ENCODE measurements around the gene DTNA.
"Not testable (repeated sequence)": the region's sequence is repeated elsewhere in the genome, so short reads cannot be mapped to it uniquely, and the experiment has no call there.

DTNA gene

DNA sequence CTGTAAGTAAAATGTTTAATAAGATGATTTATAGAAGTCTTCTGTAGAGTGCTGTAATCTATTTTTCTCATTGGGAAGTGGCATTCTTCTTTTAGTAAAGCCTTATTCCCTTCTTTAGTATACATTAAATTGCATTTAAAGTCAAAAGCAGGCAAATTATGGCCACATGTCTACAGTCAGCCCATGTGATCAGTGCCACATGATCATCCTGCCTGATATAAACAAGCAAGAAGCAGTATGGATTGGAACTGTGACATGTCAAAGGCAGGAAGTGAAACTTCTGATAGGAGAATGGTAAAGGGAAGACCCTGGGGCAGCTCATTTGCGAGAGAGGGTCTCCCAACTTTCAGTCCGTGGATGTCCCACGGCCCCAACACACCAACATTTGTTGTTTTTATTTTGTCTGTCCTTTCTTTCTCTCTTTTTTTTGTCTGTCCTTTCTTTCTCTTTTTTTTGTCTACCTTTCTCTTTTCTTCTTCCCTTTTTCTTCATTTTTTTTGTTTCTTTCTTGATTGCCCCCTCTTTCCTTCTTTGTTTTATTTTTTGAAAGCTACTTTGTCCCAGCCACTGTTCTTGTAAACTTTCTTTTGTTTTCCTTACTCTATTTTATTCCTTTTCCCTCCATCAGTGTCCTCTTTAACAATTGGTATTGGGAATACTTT lies 154.9 kb downstream of the DTNA start:
- no peak for DNase-seq

DNA sequence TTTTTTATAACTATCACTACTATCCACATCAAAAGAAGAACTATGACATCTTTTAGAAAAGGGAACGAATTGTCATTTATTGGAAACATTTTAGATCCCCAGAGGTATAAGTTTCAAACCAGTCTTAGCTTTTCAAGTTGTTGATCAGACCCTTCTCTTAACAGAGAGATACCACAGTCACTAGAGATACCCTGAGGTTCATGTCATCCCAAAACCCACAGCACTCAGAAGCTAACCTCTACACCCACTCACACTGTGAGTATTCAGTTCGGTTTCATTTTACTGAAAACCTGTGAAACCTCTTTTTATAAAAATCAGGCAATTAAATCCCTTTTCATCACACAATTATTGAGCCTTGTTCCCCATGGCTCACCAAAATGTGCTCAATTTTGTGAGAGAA lies 156.2 kb downstream of the DTNA start:
- no peak for DNase-seq

DNA sequence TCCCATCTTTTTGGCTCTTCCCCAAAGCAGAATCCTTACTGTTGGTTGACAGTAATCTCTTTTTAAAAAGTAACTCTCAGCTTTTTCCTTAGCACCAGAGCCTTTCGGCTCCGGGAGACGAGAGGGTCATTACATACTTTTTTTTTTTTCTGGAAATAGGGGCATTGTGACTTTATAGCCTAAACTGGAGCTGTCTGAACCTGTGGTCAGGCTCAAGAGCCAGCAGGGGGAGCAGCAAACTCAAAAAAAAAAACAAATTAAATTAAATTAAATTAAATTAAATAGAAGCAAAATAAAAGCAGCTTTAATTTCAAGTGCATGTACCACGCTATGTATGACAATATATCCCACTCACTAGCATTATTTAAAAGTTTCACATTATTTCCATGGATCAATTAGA lies 156.6 kb downstream of the DTNA start:
- DNase-seq, result no peak

DNA sequence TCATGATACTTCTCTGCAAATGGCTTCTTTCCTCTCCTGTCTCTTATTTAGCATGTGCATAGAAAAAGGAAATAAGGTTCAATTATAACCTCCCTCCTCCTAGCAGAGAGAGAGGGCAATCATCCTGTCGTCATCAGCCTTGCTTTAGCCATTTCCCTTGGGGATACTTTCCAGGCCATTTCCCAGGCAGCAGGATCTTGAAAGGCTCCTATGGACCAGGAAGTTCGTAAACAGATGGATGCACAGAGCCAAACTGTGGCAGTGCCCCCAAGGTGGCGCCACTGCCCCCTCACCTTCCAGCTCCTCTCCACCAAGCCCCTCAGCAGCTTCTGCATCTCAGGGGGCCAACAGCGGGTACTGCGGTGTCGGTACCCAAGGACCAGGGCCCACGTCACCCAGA lies 157.4 kb downstream of the DTNA start:
- DNase-seq, result peak; percentile 86

DNA sequence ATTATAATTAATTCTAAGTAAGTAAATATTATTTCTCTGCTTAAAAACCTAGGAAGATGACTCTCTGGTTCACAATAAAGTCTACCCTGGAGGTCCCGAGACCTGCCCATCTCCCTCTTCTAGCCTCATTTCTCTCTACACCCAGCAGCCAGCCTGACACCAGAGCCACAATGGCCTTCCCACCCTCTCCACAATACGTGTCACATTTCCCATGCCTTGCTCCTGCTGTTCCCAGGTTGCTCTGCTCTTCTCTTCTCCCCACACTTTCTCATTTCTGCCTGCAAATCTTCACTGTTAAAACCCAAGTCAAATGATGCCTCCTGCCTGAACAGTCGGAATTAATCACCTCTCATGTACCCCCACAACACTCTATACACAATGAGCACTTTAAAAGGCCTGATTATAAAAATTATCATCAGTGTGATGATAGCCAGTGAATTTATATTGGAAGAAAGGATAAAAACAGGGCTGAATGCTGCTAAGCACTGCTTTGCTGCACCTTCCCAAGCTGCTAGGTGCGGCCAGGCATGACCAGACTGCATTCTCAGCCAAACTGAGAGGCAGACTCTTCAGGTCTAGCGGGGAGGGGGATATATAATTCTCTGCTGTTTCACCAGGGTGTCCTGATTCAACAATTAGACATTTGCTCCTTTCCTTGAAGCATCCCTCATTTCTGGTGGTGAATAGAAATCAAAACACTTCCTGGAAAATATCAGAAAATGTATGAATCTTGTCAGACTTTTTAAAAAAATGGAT lies 160.6 kb downstream of the DTNA start:
- peak; percentile 39 for DNase-seq

DNA sequence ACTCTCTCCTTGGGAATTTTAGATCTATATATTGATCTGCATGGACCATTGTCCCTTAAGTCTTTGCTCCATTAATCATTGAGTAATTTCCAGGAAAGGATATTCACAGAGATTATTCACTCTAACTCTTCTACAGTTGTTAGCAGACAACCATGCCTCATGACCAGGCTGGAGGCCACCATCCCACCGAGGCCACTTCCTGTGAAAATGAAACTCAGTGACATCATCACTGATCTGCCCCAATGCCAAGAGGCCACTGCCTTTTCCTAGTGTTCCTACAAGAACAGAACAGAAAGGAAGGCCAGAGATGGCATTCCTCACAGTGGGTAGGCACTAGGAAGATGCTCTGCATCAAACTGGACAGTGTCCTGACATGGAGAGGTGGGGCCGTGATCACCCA lies 161.3 kb downstream of the DTNA start:
- DNase-seq, result no peak

DNA sequence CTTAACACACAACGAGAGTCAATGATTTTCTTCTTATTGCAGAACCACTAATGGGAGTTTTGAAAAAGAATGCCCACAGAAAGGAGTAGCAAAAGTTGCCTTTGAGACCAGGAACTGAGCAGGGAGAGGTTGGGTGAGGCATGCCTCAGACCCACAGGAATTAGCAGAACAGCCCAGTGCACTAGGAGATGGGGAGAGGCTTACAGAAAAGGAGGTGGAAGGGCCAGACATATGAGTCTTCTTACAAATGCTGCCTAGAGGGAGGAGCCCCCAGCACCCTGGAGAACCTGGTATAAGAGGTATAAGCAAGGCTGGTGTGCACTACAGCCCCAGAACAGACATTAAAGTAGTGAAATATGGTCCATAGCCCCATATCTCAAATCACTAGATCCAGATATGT lies 162.0 kb downstream of the DTNA start:
- DNase-seq, result no peak

DNA sequence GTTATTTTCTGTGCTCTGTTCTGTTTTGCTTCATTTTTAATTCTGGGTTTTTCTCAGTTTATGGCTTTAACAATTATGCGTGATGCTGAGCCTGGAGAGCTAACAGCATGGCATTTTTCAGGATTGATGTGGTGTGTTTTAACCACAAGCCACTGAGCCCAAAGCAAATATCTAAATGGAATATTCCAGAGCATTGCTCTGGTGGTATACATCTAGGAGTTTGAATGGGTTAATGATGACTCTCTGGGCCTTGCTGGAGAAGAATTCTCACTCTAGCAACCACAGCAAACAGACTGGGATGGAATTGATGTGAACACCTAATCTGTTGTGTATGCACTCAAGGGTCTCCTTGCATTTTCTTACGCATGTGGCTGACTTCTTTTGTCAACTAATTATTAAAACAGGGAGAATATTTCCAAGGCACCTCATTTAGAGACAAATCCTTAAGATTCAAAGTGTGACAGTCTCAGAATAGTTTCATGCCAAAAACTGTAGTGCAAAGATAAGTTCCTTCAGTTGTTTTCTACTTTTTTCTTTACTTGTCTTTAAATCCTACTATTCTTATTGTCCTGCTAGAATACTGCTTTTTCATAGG lies 164.0 kb downstream of the DTNA start:
- DNase-seq, result no peak

DNA sequence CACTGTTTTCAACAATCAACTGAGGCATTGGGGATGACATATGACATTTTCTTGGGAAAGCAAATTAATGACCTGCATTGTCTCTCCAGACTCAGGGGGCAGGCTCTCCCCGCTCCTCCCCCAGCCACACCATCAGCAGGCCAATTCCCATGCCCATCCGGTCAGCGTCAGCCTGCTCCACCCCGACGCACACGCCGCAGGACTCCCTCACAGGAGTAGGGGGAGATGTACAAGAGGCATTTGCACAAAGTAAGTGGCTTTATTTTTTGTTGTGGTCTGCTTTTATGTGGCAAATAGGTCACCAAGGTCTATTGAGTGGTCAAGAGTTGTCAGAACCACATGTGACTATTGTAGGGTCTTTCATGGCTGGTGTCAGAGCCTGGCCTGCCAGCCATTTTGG lies 165.1 kb downstream of the DTNA start:
- peak; percentile 73 for DNase-seq

DNA sequence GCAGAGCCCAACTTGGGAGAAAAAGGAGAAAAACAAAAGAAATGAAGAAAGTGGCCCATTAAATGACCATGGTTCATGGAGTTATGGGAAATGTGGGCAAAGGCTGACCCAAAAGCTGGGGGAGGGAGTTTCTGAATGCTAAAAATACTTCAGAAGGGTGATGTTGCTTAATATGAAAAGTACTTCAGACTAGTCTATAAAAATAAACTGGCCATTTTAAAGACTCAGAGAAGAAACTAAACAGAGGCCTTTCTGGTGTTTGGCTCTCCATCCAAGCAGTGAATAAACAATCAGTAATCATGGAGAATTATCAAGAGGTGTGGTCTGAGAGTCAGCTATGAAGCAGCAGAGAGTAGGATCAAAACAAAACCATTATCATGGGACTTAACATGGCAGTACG lies 170.3 kb downstream of the DTNA start:
- no peak for DNase-seq

DNA sequence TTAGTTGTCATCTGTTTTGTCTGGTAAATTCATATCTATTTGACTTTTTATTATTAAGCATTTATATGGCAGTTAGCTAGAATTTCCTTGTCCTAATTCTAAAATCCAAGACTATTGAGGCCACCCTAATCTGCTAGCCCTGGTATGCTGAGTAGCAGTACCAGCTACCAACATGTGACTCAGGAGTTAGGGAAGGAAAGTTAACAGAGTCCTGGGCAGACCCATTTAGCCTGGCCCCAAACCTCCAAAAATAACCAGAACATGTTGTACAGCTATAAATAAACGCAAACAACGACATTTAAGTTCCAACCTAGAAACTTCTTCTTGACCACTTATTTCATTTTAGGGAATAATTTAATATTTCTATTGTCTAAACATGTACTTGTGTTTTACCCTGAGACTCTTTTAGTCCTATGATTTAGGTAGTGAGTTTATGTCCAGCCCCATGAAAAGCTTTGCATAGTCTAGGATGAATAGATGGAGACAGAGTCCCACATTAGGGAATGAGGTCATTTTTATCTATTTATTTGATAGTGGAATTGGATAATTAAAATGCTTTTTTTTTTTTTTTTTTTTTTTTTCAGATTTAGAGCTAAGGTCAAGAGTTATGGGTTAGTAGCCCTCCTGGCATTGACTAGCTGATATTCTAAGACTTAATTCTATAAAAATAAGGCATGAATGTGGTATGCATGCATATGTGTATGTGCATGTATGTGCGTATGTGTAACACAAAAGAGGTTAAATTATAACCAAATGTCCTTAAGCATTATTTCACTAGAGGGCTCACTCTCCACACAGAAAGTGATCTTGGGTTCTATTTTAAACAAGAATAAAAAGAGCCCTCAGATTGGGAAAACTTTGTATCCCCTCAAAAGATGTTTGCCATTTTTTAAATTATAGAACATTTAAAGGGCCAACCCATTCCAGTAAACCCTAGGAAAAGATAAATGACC lies 171.1 kb downstream of the DTNA start:
- no peak for DNase-seq

DNA sequence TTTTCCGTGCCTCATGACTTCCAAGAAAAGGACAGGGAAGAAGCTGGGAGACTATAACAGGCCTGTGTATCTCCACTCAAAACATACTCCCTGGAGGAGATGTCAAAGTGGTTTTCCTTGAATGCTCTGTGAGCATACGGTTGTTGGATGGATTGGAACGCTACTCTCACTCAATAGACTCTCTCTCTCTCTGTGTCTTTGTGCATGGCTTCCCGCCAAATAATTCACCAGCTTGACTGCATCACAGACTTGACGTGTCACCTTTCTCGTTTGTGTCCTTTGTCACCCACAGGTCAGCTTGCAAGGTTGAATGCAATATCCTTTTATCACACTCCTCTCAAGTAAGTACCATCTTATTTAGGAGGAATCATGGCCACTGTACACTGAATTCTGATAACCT lies 174.3 kb downstream of the DTNA start:
- DNase-seq, result peak; percentile 60

DNA sequence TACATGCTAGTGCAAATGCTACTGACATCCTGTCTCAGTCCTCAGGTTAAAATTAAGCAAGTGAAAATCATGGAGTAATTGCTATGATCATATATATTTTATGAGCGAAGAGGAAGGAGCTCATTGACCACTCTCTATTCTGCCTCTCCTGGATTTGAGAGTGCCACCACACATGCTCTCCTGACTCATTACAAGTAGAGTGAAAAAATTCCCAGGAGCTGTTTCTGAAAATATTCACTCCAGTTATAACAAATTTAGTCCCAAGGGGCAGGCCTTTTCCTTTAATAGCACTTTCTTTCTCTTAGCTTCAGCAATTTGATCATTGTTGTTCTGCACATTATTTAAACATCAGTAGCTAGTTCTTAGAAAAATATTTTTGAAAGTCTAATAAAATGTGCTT lies 176.1 kb downstream of the DTNA start:
- DNase-seq, result no peak

DNA sequence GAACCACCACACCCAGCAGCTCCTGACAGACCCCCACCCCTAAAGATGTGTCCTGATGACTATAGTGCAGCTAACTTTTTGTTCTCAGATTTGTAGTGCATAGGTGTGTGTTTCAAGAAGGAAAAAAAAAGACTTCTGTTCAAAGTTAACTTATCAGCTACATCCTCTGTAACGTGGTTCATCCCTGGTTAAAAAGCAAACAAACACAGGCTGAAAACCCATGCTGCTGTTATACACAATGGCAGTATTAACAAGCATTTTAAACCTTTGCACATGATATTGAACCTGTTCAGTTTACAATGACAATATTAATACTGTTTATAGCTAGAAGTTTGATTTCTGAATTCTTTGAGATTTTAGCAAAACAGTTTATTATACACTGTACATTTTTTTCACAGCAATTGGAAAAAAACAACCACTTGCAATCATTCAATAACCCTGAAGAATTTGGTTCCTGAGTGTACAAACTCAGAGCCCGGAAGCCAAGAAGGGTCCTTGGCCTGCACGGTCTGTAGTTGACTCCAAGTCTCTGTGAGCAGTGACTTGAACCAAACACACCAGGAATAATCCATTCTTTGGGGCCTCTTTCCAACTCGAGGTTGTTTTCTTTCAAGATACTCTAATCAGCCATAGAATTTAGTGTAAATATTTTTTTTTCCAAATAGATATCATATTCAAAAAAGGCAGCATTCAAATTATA lies 177.9 kb downstream of the DTNA start:
- no peak for DNase-seq

DNA sequence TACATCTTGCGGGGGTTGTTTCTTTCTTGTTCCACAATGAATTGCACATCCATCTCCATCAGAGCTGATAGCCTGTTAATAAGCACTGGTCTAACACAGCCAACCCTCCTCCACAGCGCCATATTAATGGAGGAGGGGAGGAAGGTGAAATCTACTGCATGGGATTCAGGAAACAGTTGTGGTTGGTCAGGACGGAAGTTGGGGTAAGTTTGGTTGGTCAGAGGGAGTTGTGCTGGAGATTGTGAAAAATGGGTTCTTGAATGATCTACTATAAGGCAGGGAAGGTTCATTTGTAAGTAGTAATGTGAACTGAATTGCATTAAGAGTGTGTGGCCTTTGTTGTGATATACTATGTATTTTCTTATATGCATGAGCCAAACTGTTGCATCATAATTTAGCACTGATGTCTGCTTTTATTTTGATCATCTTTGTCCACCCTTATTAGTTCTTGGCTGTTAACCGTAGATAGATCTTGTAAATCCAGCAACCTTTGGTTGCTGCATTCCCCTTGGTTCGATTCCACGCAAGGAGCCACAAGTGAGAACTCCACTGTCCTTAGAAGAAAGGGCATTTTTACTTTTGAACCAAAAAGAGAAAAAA lies 180.5 kb downstream of the DTNA start:
- DNase-seq, result no peak

DNA sequence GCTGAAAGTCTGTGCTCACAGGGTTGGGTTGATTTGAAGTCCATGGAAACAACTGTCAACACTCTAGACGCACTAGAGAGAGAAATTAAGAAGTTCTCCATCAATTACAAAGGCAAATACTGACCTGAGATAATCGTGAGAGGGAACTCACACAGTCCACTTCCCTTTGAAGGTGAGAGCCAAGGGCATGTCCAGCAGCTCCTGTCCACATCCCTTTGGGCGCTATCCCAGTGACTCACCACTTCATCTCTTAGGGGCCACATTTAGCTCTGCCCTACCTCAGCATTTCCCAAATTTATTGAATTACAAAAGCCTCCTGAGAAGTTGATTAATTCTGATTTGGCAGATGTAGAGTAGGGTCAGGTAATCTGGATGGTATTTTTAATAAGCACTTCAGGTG lies 182.3 kb downstream of the DTNA start:
- no peak for DNase-seq

DNA sequence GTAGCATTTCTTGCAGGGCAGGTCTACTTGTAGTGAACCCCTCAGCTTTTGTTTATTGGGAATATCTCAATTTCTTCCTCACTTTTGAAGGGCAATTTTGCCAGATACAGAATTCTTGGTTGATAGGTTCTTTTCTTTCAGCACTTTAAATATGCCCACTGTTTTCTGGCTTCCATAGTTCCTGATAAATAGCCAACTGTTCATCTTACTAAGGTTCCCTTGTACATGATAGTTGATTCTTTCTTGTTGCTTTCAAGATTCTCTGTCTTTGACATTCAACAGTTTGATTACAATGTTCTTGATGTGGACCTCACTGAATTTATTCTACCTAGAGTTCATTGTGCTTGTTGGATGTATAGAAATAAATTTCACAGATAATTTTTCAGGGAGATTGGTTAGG lies 183.1 kb downstream of the DTNA start:
- DNase-seq, result no peak

DNA sequence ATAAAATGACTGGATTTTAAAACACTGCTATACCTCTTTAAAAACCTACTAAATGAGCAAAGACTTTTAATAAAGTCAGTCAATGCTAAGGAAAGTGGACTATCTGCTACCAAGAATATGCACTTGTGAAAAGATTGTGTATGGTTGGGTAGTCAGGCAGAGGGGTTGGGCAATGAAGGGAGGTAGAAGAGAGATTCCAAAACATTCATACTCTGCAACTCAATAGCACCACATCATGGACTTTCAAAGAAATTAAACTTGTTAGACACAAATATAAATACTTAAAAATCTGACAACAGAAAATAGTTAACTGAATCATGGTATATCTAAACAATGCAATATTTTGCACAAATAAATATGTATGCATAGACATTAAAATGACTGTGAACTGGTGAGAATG lies 191.2 kb downstream of the DTNA start:
- no peak for DNase-seq

DNA sequence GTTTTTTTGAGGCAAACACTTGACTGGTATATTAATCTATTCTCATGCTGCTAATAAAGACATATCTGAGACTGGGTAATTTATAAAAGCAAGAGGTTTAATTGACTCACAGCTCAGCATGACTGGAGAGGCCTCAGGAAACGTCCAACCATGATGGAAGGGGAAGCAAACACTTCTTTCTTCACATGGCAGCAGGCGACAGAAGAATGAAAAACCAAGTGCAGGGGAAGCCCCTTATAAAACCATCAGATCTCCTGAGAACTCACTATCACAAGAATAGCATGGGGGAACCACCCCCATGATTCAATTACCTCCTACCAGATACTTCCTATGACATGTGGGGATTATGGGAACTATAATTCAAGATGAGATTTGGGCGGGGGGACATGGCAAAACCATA lies 194.9 kb downstream of the DTNA start:
- no peak for DNase-seq

DNA sequence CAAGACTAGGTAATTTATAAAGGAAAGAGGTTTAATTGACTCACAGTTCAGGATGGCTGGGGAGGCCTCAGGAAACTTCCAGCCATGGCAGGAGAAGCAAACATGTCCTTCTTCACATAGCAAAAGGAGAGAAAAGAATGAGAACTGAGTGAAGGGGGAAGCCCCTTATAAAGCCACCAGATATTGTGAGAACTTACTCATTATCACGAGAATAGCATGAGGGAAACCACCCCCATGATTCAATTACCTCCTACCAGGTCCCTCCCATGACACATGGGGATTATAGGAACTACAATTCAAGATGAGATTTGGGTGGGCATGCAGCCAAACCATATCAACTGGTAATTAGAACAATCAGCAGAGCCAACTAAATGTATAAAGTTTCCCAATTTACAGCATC lies 196.9 kb downstream of the DTNA start:
- DNase-seq, result not testable (repeated sequence)

DNA sequence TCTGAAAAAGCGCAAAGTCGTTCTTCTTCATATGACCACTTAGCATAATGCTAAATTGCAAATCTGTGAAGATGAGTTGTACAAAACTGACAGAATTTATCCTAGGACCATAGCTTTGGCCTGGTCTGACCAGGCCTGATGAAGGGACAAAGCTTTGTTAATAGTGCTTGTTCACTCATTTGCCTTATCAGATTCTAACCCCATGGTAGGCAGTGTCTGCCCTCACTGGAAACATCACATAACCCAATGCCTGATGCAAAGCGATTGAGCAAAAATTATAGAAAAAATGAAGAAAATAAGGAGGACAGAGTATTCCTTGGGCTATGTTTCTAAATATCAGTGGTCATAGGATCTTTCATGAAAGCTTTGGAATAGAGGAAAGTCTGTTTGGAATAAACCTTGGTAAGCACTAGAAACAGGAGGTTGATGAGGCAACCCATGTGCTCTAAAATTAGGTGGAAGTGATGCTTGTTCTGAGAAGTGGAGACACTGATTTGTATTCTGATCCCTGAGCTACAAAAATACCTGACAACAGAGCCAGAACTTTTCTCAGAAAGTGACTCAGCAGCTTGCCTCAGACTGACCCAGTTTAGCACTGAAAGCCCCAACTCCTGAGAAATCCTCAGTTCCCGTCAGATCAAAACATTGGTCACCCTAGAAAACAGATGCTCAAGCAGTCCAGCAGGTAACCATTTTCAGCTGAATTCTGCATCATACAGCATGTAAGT lies 199.7 kb downstream of the DTNA start:
- no peak for DNase-seq

DNA sequence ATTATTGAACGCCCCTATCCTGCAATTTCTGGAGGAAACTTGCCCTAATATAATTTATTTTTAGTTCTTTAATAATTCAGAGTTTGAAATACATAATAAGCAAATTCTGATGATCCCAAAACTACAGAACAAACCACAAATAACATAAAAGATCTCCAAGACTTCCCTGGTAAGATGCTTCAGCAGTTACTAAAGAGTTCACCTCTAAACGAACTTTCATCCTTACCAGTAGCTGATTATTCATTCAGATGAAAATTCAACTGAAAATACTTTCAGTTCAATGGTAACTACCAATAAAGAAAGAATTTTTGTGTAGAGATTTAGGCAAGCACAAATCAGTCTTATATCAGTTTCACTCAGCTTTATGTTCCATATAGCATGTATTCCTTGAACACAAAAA lies 201.0 kb downstream of the DTNA start:
- no peak for DNase-seq

All from eye (tissue), 1 donor.